ENCODE measurements around the gene ERC2.

ERC2 gene

GRCh38 chr3:55923626-55924025 is 544.6 kb downstream of the ERC2 start:
- DNase-seq (ENCODE audit: low spot score), result no peak

DNA sequence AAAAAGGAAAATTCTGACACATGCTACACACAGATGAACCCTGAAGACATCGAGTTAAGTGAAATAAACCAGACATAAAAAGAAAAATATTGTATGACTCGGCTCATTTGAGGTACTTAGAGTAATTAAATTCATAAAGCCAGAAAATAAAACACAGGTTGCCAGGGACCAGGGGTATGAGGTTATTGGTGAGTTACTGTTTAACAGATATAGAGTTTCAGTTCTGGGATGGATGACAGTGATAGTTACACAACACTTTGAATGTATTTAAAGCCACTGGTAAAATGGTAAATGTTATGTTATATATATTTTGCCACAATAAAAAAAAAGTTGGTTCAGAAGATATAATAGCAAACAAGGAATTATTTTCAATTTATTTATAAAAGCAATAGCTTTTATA is 545.1 kb downstream of the ERC2 start:
- DNase-seq (ENCODE audit: low spot score), result no peak

- no peak for DNase-seq (ENCODE audit: low spot score)
Measured at GRCh38 chr3:55912880-55913279, 555.4 kb downstream of the ERC2 start.

DNA sequence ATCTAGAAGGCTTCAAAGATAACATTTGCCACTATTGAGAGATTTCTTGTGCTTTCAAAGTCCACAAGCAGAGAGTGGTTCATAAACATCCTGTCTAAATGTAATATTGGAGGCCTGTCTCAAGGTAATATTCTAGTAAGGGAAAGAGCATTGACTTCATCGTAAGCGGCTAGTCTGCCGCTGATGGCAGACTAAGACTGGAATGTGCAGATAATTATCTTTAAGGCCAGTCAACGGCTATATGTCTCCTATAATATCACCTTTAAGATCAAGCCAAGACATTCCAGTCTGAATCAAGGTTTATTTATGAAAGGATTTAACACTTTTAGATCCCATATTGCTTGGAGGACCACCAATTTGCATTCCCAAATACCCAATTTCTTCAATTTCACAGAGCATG is 557.0 kb downstream of the ERC2 start:
- no peak for DNase-seq (ENCODE audit: low spot score)

DNA sequence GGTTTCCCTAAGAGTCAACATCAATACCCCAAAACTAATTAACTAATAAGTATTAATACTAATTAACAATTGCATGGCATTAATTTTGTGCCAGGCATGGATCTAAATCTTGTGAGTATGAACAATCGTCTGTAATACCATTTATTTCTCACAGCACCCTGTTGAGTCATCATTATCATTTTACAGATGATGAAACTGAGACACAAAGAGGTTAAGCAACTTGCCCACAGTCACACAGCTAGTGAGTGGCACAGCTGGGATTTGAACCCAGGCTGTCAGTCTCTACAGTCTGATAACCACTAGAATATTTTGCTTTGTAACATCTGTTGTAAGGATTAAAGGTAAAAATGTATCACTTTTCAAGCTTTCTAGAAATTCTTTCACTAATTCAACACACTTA is 557.7 kb downstream of the ERC2 start:
- DNase-seq (ENCODE audit: low spot score), result no peak

GRCh38 chr3:55909373-55909772 is 558.9 kb downstream of the ERC2 start:
- DNase-seq (ENCODE audit: low spot score), result no peak

DNA sequence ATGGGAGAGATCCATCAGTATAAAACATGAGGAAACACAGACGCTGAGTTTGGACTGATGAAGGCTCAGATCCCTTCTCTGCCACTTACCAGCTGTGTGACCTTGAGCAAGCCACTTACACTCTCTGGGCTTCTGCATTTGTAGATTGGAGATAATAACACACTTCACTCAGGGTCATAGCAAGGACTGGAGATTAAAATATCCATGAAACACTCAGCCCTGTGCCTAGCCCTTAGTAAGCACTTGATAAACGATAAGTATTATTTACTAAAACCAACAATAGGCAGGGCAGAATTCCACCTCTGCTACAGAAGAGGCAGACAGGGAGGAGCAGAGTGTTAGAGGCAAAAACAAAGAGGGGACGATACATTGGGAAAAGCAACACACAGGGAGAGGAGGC is 560.7 kb downstream of the ERC2 start:
- no peak for DNase-seq (ENCODE audit: low spot score)

- no peak for DNase-seq (ENCODE audit: low spot score)
Measured at GRCh38 chr3:55906896-55907295, 561.4 kb downstream of the ERC2 start.

- no peak for DNase-seq (ENCODE audit: low spot score)
Measured at GRCh38 chr3:55904716-55905115, 563.6 kb downstream of the ERC2 start.

GRCh38 chr3:55903680-55904079 is 564.6 kb downstream of the ERC2 start:
- no peak for DNase-seq (ENCODE audit: low spot score)

DNA sequence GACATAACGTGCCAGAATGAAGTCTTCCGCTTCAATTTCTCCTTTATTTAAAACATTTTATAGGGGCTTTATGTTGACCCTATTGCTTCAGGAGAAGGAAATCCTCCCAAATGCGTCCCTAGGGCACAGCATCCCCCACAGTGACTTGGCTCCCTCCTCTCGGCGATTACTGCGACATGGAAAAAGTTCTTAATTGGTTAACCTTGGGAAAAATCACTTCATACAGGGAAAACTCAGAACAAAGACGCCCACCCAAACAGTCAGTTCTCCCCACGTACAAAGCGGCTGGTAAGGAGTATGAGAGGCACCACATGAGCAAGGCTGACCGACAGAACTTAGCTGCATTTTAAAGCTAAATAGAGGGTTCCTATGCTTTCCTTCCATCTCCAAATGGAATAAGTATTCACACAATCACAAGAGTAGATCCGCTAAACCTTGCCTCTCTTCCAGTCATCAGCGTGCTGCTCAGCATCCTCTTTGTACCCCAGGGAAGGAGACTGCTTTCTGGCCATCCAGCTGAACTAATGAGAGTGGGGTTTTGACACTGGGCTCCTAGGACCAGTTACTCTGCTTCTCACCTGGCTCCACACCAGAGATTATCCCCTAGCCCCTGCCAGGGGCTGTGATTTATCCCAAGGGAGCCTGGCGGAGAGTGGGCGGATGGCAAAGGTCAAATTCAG is 565.9 kb downstream of the ERC2 start:
- no peak for DNase-seq (ENCODE audit: low spot score)

- no peak for DNase-seq (ENCODE audit: low spot score)
Measured at GRCh38 chr3:55899887-55900286, 568.4 kb downstream of the ERC2 start.

DNA sequence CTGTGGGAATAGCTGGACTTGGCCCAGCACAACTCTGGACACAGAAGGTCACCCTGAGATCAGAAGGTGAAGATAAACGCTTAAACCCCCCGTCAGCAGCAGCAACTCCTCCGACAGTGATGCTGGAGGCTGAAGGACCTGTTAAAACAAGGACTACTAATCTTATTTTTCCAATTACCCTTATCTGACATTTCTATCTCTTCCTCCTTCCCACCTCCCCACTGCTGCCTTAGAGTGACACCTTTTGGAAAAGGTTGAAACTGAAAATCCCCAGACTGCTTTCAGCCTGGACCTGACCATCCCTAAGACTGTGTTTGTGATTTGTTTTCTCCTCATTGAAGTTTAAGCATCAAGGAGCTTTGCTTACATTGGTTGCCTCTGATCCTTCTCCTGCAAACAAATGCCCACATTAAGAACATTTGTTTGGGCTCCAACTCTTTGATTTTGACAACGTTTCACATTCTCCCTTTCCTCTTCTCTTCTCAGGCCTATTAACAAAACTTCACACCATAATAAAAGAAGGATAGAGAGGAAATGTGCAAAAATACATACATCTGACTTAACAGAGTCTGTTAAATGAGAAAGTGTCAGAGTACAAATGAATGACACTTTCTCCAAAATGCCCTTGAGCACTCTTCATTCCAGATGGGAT is 570.6 kb downstream of the ERC2 start:
- DNase-seq (ENCODE audit: low spot score), result no peak

GRCh38 chr3:55895897-55896566 is 572.2 kb downstream of the ERC2 start:
- DNase-seq (ENCODE audit: low spot score), result no peak

- DNase-seq (ENCODE audit: low spot score), result no peak
Measured at GRCh38 chr3:55894605-55895004, 573.7 kb downstream of the ERC2 start.

DNA sequence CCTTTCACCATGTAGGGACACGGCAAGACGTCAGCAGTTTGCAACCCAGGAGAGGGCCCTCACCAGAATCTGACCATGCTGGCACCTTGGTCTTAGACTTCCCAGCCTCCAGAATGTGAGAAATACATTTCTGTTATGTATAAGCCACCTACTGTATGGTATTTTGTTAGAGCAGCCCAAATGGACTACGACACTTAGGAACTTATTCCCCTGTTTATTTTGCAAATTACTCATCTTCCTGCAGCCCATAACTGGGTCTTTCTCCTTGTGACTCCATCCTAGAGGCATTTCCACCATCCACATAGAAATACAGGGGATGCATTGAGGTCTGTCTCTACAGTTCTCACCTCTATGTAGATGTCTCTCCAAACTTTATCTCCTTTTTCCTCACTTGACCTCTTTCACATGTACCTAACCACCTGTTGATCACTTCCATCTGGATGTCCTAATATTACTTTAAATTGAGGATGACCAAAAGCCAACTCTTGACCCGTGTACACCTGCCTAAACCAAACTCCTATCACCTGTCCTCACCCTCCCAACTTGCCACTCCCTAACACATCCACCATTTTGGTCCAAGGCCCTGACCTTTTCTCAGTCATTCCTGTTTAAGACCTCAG is 575.1 kb downstream of the ERC2 start:
- no peak for DNase-seq (ENCODE audit: low spot score)

DNA sequence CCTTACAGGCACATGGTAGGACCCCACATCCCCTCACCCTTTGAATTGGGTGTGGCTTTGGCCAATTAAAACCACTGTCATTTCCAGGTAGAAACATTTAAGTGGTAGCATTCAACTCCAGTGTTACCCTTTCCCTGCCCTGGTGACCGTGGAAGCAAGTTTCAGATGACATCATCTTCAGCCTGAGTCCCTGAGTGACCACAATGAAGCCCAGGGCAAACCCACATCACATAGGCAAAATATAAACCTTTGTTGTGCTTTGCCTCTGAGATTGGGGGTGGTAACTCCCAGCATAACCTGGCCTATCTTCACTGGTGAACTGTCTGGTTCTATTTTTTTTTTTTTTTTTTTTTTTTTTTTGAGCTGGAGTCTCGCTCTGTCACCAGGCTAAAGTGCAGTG is 577.2 kb downstream of the ERC2 start:
- no peak for DNase-seq (ENCODE audit: low spot score)

DNA sequence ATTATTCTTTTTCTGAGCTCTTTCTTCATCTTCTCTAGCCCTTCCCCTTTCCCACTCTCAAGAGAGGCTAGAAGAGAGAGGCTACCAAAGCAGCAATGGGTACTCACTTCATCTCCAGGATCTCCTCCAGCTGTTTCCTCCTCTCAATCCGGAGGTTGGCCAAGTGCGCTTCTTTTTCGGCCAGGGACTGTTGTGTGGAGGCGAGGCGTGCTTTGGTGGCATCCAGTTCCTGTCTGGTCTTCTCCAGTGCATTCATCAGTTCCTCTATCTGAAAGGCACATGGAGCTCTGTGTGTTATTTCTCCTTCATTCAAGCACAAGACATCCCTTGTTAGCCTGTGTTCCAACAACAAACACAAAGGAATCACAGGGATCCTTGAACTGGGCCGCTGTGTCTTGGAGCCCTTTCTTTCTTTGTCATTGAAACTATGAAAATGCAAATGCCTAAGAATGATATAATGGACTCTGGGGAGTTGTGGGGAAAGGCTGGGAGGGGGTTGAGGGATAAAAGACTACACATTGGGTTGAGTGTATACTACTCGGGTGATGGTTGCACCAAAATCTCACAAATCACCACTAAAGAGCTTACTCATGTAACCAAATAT is 579.9 kb downstream of the ERC2 start:
- no peak for DNase-seq (ENCODE audit: low spot score)

- no peak for DNase-seq (ENCODE audit: low spot score)
Measured at GRCh38 chr3:55885721-55886120, 582.5 kb downstream of the ERC2 start.

DNA sequence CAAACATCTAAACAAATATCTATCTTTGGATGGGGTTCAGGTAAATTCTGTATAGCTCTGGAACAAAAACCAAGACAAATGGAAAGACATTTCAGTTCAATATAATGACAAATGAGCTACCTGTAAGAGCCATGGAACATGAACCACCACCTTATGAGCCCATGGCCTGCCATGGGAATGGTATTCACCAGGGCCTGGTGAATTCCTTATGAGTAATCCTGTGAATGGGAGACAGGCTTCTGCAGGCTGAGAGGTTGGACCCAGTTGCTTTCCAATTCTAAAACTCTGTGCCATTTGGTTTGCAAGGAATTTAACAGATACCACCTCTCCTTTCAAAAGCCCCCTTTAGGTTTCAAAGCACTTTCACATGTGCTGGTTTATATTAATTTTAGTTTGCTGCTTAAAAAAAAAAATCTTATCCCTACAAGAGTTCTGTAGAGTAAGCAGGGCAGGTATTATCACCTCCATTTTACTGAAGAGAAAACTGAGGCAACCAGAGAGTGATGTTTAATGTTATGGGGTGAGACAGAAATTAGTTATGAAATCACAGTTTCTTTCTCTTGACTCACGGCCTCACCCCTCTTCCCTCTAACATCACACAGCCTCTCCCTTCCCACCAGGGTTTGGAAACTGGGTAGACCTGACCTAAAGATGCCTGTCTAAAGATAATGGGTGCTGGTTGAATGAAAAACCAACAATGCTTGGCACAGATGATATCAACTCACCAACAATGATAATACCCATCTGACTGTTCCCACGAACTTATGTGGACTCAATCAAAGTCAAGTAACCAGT is 583.6 kb downstream of the ERC2 start:
- no peak for DNase-seq (ENCODE audit: low spot score)

GRCh38 chr3:55884066-55884465 is 584.2 kb downstream of the ERC2 start:
- DNase-seq (ENCODE audit: low spot score), result no peak

DNA sequence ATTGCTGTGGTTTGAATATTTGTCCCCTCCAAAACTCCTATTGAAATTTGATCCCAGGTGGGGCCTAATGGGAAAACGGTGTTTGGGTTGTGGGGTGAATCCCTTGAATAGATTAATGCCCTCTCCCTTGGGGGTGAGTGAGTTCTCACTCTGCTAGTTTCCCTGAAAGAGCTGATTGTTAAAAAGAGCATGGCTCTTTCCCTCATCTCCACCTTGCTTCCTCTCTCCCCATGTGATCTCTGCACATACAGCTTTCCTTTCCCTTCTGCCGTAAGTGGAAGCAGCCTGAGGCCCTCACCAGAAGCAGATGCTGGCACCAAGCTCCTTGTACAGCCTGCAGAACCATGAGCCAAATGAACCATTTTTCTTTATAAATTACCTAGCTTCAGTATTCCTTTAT is 586.3 kb downstream of the ERC2 start:
- no peak for DNase-seq (ENCODE audit: low spot score)

Measured in HuH-7 (cell line).